GM18520 (cell line): Measurements from ENCODE around the gene PLP2.
"Not testable (repeated sequence)": the region's sequence is repeated elsewhere in the genome, so short reads cannot be mapped to it uniquely, and the experiment has no call there.

Experiments
- ATAC-seq: cut with Tn5 transposase; IDR thresholded peaks from one replicate; pipeline ENCODE4 v1.9.1; 2021; ENCODE audit not compliant: unreplicated experiment

Gene PLP2

DNA sequence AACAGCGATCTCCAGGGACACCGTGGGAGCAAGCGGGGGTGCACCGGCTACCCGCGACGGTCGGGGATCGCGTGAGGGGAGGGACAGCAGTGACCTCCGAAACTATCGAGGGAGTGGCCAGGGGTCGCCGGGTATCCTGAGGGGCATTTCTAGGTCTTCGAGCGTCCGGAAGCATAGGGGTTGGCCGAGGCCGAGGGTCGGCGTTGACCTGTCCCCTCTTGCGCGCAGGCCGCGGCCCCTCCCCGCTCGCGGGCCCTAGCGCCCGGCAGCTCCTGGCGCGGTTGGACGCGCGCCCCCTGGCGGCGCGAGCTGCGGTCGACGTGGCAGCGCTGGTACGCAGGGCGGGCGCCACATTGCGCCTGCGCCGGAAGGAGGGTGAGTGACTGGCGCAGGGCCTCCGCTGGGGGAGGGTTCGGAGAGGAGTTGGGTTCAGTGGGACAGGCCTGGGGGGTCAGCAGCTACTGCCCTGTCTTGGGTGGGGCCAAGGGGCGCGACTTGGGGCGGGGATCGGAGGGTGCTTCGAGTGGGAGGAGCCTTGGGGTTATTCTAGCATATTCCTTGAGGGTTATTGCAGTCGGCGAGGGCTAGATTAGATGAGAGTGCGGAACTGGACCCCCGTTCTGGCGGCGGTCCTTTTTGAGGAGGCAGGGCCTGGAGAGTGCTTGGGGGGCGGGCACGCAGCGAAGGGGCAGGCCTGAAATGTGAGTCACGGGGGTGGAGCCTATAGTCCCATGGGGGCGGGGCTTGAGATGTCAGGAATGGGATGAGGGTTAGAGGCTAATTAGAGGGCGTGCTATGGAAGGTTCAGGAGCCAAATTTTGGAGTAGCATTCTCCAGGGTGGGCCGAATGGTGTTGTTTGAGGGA, 7.9 kb upstream of the PLP2 start:
- ATAC-seq: peak; percentile 47

DNA sequence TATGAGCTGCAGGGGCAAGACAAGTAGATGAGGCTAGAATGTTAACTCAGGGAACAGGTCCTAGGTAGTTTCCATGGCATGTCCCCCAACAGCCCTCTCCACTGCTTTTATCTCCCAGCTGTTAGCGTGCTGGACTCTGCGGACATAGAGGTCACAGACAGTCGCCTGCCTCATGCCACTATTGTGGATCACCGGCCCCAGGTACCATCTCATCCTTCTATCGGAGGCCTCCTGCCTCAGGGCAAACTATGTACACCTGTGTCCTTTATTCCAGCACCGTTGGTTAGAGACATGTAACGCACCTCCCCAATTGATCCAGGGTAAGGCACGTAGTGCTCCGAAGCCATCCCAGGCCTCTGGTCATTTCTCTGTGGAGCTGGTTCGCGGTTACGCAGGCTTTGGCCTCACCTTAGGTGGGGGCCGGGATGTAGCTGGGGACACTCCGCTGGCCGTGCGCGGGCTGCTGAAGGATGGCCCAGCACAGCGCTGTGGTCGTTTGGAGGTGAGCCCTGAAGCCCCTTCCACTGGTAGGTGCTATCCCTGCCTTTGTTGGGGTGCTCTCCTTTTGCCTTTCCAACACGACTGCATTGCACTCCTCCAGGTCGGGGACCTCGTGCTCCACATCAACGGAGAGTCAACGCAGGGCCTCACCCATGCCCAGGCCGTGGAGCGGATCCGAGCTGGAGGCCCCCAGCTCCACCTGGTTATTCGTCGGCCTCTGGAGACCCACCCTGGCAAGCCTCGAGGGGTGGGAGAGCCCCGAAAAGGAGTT, 6.9 kb upstream of the PLP2 start:
- ATAC-seq: no peak

DNA sequence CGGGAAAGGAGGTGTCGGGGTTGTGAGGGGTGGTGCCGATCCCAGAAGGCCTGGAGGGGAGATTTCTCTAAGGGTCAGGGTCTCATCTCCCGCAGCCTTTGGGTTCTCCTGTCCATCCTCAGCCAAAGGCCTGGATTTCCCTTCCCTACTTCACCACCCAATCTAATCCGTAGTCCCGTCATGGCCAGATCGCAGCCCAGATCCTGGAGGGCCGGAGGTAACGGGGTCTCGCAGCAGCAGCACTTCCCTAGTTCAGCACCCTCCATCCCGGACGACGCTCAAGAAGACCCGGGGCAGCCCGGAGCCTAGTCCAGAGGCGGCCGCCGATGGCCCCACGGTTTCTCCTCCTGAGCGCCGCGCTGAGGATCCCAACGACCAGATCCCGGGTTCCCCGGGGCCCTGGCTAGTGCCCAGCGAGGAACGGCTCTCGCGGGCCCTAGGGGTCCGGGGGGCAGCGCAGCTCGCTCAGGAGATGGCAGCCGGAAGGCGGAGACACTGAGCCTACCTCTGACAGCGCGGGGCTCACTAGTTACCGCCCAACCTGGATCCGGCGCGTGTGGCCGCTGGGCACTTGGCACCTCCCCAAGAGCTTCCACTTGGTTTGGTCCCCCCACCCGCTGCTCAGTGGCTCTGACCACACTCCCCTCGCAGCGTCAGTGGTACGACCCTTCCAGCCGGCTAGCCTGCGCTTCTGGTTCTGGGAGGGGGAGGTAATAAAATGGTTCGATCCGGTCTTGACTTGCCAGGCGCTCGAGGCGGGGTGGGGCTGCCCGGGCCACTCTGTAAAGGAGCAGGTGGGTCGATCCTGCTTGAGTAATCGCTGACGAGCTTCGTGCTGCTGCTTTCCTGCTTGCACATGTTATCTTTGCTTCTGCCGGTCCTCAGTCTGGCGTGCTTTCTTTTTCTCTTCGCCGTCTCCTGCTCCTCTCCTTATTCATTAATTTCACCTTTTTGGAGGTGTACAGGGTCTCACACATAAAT, 5.5 kb upstream of the PLP2 start:
- peak; percentile 33 for ATAC-seq

DNA sequence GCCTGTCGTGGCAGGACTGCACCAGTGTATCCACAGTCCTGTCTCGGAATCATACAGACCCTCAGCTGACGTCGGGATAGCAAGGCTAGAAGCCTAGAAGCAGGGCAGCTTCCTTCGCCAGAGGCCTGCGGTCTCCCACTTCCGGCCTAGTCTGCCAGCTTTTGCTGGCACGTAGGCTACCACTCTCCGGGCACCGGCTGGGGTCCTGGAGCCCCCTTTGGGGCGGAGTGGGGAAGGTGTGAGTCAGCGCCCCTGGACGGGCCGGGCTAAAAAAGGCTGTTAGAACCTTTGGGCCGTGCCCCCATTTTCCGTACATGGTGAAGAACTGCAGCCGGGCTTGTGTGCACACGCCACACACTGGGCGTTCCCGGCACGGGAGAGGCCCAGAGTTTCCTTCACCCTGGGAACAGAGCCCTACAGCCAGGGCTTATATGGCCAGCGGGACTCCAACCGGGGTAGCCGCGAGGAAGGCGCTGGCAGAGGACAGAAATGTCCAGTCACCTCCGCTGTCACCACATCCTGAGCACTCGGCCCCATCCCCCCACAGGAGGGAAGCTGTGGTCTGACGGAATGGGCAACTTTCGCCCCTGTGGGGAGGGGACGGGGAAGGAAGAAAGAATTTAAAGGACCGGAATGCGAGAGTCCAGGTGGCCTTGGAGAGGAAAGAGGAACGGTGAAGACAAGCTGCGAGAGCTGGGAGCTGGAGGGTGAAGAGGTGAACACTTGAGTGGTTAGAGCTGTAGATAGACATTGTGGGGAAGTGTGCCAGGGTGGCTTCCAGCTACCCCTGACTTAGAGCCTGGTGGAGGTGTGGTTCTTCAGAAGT, 4.6 kb upstream of the PLP2 start:
- no peak for ATAC-seq

DNA sequence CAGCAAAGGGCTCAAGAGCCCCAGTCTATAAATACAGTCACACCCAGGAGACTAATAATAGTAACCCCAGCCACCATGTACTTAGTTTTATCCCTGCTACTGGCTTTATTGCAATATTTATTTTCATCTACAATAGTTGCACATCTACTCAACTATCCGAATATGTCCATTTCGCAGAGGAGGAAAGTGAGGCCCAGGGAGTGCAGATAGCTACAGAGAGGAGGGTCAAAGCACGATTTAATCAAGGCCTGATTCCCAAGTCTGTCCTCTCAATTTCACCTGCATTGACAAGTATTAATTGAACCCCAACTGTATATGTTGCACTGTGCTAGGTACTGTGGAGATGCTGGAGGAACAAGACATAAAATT, 4.0 kb upstream of the PLP2 start:
- ATAC-seq: no peak

DNA sequence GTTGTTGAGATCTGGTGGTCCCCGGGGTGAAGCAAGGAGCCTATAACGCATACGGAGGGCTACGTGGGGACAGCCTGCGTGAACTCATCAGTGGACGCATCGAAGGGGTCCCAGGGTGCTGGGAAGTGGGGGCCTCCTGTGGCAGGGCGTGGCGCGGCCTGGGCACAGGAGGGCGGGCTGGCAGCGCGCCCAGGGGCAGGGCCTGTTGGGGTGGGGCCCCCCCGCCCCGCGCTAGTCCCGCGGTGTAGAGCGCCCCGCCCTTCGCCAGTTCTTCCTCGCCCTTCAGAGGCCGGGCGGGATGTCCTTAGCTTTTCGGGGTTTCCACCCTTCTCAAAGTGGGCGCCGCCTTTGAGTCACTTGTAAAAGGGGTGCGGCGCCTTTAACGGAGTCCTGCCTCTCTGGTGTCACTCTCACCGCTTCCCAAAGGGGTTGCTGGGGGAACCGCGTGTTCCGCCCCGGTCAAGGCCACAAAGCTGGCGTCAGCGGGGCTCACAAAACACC, 632 bp downstream of the PLP2 start:
- peak; percentile 75 for ATAC-seq

DNA sequence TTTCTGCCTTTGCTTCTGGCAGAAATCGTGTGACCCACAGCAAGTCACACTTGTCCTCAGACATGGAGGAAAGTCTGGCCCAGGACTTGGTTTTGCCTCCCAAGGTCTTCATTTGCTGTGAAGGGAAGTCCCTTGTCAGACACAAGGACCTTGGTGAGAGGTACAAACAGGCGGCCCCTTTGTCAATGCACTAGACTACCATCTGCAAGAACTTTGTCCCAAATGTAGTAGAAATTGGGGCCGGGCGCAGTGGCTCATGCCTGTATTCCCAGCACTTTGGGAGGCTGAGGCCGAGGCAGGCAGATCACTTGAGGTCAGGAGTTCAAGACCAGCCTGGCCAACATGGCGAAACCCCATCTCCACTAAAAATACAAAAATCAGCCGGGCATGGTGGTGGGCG, 1.8 kb downstream of the PLP2 start:
- ATAC-seq: not testable (repeated sequence)

DNA sequence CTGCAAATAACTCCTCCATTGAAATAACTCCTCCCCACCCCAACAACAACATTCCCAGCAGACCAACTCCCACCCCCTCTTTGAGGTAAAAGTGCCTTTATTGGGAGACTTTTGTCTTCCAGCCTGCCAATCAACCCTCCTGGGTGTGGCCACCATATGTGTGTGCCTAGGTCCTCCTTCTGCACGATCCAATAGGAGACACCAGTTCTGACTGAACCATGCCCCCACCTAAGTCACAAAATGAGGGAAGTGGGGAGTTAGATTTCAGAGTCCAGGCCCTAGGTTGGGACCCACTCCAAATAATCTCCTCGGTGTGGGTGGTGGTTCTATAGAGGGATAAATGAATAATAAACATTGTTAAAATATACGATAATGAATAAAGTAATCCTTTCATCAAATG, 3.0 kb downstream of the PLP2 start:
- no peak for ATAC-seq

DNA sequence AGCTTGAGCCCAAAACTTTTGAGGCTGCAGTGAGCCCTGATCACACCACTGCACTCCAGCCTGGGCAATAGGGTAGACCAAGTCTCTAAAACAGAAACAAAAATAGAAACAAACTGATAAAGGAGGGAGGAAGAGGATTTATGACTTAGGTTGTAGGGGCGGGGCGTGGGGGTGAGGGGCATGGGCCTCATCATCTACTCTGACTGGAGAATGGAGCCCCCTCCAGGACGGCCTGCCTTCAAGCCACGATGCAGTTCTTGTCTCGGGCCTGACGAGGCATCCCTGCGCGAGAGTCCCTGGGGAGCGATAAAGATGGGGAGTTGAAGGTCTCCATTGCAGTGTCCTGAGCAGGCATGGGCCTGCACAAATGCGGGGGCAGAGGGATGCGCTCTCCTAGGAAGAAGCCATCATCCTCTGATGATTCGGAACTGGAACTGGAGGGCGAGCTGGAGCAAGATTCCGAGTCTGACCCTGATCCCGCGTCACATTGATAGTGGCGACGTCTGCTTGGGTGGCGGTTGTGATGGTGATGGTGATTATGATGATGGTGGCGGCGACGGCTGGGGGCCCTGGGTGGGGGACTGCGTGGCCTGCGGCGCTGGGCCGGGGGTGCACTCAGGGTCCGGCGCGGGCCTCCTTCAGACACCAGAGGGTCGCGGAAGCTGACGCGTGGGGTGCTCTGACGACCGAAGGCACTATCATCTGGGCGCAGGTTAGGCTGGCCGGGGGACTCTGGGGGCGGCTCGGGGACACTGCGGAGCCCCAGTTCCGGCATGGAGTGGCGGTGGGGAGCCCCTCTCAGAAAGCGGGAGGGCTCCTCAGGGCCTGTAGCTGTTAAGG, 4.0 kb downstream of the PLP2 start:
- no peak for ATAC-seq

DNA sequence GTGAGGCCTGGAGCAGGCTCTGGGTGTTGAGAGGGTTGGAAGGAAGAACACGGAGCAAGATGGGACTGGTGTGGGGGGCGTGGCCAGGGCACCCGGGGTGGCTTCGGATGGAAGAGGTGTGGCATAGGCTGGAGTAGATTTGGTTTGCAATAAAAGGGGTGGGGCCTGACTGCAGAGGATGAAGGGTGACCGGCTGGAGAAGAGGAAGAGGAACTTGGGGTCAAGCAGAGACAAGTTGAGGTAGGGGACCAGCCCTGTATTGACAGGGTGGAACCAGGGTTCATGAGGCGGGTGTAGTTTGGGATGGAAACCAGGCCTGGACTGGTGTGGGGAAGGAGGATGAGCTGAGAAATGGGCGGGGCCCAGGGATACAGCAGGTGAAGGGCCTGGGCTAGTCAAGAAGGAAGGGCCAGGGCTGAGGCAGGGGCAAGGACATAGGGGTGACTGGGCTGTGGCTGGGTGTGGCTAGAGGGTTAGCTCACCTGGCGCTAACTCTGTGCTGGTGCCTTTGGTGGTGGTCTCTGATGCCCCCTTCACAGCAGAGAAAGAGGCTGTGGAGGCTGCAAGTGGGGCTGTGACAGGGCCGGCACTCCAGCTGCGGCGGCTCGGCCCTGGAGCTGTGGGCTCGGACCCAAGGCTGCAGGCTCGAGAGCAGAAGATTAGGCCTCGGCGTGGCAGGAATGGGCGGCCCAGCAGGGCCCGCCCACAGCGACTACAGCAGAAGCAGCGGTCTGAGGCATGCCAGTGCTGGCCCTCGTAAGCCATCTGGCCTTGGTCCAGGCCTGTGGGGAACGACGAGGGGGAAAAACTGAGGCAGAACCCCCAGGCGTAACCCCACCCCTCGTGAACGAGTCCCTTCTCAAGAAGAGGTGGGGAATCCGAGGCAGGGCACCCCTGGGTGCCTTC, 5.0 kb downstream of the PLP2 start:
- ATAC-seq: no peak

DNA sequence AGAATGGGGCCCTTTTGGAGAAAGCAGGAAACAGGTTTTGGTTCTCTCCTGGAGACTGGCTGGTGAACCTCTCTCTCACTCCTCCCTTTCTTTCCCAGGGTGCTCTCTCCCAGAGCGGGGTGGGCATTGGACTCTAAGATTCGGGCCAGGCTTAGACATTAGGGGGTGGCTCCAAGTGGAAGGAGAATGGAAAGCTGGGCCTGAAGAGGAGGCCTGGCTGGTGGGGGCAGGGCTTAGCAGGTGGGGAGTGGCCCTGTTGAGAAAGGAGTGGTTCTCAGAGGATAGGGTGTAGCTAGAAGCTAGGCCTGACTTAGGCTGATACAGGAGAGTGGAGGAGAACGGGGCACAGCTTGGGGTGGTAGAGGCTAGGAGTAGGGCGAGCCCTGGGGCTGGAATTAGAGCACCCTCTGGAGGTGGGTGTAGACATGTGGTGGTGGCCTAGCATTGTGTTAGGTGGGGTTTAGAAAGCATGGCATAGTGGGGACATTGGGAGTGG, 5.7 kb downstream of the PLP2 start:
- ATAC-seq: no peak

DNA sequence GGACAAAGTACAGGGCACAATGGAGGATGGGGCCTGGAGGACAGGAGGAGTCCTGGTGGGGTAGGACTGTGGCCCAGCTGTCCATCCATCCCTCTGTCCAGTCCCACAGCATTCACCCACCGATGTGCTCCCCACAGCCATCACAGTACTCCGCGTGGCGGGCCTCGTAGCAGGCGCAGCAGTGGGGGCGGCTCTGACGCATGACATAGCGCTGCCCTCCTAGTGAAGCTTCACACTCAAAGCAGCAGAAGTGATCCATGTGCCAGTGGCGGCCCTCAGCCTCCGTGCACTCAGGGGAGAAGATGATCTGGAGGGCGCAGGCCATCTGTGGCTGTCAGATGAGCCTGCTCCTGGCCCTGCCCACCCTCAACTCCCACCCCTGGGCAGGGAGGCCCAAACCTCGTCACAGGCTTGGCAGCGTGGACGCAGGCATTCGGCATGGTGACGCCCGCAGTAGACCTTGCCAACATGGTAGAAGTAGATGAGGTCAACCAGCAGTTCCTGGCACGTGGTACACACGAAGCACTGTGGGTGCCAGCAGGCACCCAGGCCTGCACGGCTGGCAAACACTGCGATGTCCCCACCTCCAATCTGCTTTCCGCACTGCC, 6.3 kb downstream of the PLP2 start:
- ATAC-seq: no peak

DNA sequence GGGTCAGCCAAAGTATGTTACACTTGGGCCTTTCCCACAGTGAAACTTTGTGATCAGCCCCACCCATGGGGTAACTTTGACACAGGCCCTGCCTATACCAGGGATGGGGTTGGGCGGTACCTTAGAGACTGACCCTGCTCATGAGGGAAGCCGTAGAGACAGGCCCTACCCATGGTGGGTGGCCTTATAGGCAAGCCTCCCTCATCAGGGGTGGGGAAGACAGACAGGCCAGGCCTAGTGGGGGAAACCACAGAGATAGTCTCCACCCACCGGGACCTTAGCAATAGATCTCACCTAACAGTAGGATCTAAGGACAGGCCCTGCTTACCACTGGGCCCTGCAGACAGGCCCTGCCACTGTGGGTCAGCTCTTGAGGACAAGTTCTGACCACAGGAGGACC, 6.8 kb downstream of the PLP2 start:
- no peak for ATAC-seq

DNA sequence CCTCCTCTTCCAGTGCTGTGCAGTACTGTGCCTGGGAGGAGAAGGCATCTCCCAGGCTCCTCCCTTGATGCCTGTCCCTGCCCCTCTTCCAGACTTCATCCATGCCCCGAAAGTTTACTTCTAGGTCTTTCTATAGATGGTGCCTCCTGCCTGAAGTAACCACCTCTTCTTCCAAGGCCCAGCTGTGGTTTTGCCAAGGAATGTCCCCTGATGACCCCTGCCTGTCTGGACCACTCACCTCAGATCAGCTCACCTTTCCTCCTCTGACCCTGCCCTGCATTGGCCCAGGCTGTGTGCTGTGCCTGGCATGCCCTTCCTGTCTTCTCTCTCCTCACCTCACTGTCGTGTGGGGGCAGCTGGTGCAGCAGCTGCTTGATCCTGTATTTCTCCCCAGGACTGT, 7.7 kb downstream of the PLP2 start:
- no peak for ATAC-seq

DNA sequence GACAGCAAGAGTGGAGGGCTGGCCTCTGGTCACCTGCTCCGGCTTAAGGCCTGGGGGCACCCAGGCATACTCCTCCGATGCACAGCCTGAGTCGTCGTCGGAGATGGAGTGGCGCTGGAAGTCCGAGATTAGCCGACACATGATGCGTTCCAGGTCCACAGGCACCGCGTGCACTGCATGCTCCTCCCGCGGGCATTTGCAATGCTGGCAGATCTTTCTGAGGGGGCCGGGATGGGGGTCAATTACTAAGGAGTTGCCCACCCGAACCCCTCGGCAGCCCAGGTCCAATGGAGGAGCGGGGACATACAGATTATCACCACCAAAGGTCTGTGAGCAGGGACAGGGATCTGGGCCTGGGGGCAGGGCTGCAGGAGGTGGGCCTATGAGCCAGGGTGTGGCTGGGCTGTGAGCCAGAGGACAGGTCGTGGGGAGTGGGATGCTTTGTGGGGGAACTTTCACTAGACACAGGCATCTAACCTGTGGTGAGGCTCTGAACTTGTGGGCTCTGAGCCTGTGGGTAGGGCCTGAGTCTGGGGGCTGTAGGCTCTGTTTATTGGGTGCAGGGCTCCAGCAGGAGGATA, 12.1 kb downstream of the PLP2 start:
- ATAC-seq: no peak

DNA sequence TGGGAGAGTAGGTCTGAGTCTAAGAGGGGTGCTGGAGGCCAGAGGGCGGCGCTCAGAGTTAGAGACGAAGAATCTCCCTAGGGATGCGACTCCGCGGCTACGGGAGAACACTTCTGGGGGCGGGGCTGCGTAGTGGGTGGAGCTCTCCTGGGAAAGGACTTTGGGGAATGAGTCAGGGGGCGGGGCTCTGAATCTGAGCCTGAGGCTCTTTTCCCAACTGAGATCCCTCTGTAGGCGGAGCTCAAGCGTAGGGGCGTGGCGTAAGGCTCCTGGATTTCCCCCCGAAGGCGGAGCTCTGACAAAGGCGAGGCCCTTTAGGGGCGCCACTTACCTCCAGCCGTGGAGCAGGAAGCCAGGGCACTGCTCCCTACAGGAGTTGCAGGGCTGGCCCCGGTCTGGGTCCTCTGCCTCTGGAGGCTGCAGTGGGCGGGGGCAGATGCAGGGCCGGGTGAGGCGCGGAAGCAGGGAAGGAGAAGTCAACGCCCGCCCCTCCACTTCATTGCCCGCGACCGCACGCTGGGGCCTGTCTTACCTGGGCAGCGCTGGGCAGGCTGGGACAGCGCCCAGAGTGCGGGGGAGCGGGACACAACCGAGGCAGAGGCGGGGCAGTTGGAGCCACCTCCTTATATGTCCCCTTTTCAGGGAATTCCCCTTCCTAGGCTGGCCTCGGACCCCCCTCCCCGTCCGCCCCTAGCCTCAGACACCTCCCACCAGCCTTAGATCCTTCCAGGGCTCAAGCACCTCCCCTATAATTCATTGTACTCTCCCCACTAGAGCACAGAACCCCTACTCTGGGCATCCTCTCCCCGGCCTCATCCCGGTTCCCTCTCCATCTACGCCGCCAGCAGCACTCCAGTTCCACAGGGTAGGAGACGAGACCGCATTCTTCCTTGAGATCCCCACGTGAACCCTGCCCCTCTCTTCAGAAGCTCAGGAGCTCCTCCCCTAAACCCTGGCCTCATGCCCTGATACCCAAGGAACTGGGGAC, 12.9 kb downstream of the PLP2 start:
- ATAC-seq: no peak
